RWPE2 (cell line): ENCODE results near the gene C15orf39.
A peak's percentile ranks its signal among the peaks of the same experiment; 100 is the strongest.

Experiments used
- ATAC-seq: fragments of 200-7000 bp; cut with Tn5 transposase; 3 replicates; pipeline ENCODE4 v1.9.1; 2021; ENCODE audit warnings: low read depth
- DNase-seq: peaks from one replicate; pipeline ENCODE4 v3.0.0-alpha.2; 2020; ENCODE audit warnings: low spot score
- H3K27ac ChIP-seq: fragments of 450-650 bp; 2 replicates; pipeline ENCODE4 v1.5.1; 2017; ENCODE audit warnings: mild to moderate bottlenecking; ENCODE audit not compliant: poor library complexity, severe bottlenecking
- H3K27me3 ChIP-seq: fragments of 250-450 bp; sonication (Bioruptor Pico); 2 replicates; pipeline ENCODE4 v1.5.1; 2021; ENCODE audit warnings: mild to moderate bottlenecking, moderate library complexity; ENCODE audit not compliant: insufficient read depth, poor library complexity, severe bottlenecking
- H3K36me3 ChIP-seq: fragments of 250-450 bp; sonication (Bioruptor Pico); 2 replicates; pipeline ENCODE4 v1.5.1; 2020; ENCODE audit warnings: low read depth, mild to moderate bottlenecking, moderate library complexity
- H3K4me1 ChIP-seq: fragments of 250-450 bp; sonication (Bioruptor Pico); 2 replicates; pipeline ENCODE4 v1.5.1; 2021; ENCODE audit warnings: mild to moderate bottlenecking, moderate library complexity; ENCODE audit not compliant: insufficient read depth, poor library complexity, severe bottlenecking
- H3K4me3 ChIP-seq: fragments of 250-450 bp; sonication (Bioruptor Pico); 2 replicates; pipeline ENCODE4 v1.5.1; 2021; ENCODE audit warnings: mild to moderate bottlenecking, moderate library complexity; ENCODE audit not compliant: severe bottlenecking
- H3K9me3 ChIP-seq: fragments of 250-450 bp; sonication (Bioruptor Pico); 2 replicates; pipeline ENCODE4 v1.5.1; 2021; ENCODE audit warnings: mild to moderate bottlenecking, moderate library complexity; ENCODE audit not compliant: severe bottlenecking
- CTCF ChIP-seq: fragments of 450-650 bp; IDR thresholded peaks from one replicate; pipeline ENCODE4 v1.5.1; 2017; ENCODE audit warnings: mild to moderate bottlenecking, moderate library complexity; ENCODE audit not compliant: poor library complexity, severe bottlenecking

Gene C15orf39

GRCh38 chr15:75195122-75195765 is 6.4 kb upstream of the C15orf39 start:
- H3K27me3 ChIP-seq: no peaks in the 10 kb centered on the region
- H3K4me1 ChIP-seq: peaks cover 1% of the 10 kb centered on the region
- H3K4me3 ChIP-seq: no peak overlapping the region
- H3K36me3 ChIP-seq: no peaks in the 10 kb centered on the region
- ATAC-seq (no peak), DNase-seq (peak; percentile 74)
- H3K27ac ChIP-seq: no peak overlapping the region
- TF ChIP-seq CTCF: no peak
- no peaks in the 10 kb centered on the region for H3K9me3 ChIP-seq

DNA sequence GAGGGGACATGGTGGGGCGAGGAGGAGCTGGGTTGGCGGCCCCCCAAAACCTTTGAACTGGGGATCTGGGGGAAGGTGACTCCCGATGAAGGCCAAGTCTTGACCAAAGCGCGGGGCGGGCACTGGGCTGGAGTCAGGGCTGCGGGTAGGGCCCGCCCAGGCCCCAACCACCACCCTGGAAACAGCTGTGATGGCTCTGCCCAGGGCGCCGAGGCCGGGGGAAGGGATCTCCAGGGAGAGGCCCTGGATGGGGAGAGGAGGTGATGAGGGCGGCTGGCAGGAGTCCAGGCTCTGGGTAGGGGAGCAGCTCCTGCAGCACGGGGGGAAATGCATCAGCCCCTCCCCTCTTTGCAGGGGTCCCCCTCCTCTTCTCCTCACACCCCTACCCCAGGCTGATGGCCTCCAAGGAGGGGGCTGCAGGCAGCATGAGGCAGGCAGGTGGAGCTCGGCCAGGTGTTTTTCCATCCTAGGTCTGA is 5.9 kb upstream of the C15orf39 start:
- Histone ChIP-seq H3K27ac (no peak overlapping the region), H3K27me3 (no peaks in the 10 kb centered on the region), H3K4me3 (no peak overlapping the region), H3K36me3 (no peaks in the 10 kb centered on the region), H3K9me3 (no peaks in the 10 kb centered on the region), H3K4me1 (peaks cover 5% of the 10 kb centered on the region)
- peak; percentile 75 for DNase-seq
- no peak for ATAC-seq
- TF ChIP-seq CTCF: no peak

GRCh38 chr15:75197062-75197630 is 4.5 kb upstream of the C15orf39 start:
- no peak for DNase-seq
- no peak for ATAC-seq
- peaks cover 10% of the 10 kb centered on the region for H3K4me1 ChIP-seq
- H3K4me3 ChIP-seq: no peak overlapping the region
- H3K36me3 ChIP-seq: no peaks in the 10 kb centered on the region
- TF ChIP-seq CTCF: no peak
- no peak overlapping the region for H3K27ac ChIP-seq
- no peaks in the 10 kb centered on the region for H3K27me3 ChIP-seq
- H3K9me3 ChIP-seq: no peaks in the 10 kb centered on the region

DNA sequence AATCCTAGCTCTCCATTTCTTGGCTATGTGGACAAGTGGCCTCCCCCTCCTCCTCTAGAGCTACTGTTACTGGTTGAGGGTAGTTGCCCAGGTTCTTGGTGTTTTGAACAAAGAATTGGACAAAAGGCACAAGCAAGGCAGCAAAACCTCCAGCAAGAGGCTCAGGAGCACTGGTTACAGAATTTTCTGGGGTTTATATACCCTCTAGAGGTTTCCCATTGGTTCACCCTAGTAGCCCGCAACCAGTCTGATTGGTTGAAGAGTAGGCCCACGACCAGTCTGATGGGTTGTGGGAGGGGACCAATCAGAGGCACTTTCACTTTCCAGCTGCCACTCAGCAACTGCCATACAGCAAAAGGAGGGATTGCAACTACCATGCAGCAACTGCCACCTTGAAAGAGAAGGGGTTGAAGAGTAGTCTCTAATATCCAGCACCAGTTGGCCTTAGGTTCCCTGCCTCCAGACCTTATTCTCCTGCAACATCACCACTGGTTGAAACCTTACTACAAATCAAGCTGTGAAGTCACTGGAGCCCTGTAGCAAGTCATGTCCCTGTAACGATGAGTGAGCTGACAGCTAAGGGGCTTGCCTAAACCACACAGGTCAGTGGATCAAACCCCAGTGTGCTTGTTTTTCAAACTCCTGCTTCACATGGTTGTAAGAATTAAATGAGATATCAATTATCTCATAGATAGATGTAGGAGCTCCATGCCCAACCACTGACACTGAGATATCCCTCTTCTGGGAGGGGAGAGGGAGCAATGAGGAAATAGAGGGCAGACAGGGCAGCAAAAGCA is 2.9 kb upstream of the C15orf39 start:
- Histone ChIP-seq H3K9me3 (no peaks in the 10 kb centered on the region), H3K36me3 (no peaks in the 10 kb centered on the region), H3K4me3 (no peak overlapping the region), H3K4me1 (peaks cover 11% of the 10 kb centered on the region), H3K27ac (no peak overlapping the region), H3K27me3 (no peaks in the 10 kb centered on the region)
- ATAC-seq: no peak
- no peak for DNase-seq
- TF ChIP-seq CTCF: no peak
